ENCODE data around the gene PHOSPHO1.

PHOSPHO1 gene

DNA sequence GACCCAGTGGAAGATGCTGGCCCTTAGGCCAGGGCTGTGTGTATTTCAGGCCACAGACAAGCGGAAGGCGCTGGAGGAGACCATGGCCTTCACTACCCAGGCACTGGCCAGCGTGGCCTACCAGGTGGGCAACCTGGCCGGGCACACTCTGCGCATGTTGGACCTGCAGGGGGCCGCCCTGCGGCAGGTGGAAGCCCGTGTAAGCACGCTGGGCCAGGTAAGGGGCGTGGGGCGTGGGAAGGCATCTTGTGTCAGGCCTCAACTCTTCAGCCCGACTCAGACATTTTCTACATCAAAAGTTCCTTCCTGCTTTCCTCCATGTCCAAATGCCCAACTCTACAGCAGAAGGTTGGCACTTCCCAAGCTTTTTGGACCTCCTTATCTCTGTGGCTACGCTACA, 14.1 kb downstream of the PHOSPHO1 start:
- H2AFZ ChIP-seq (ENCODE audit: low read length) = no peak overlapping the region
- H3K4me2 ChIP-seq (ENCODE audit: low read depth, low read length) = no peak overlapping the region
- no peaks in the 10 kb centered on the region for H3K36me3 ChIP-seq (replicated peaks; ENCODE audit: insufficient read depth, low read length)
- no peak for DNase-seq
- H3K27ac ChIP-seq (ENCODE audit: low read length) = no peak overlapping the region
- H3K4me1 ChIP-seq (ENCODE audit: low read length) = no peaks in the 10 kb centered on the region
- no peak overlapping the region for H3K4me3 ChIP-seq (ENCODE audit: low read length)
- peaks cover 34% of the 10 kb centered on the region for H3K27me3 ChIP-seq (replicated peaks; ENCODE audit: insufficient read depth, low read length)
- TF ChIP-seq EZH2 (optimal IDR thresholded peaks at IDR 0.05; ENCODE audit: low read depth, low read length) (no peak), EZH2phosphoT487 (IDR thresholded peaks at IDR 0.05; ENCODE audit: low read length) (no peak), CTCF (IDR thresholded peaks at IDR 0.05; ENCODE audit: low read length) (no peak)
- no peaks in the 10 kb centered on the region for H3K9me2 ChIP-seq (replicated peaks; ENCODE audit: insufficient read depth, low read length)
- no peak overlapping the region for H3K9ac ChIP-seq (ENCODE audit: low read length)
- H3F3A ChIP-seq (ENCODE audit: insufficient read depth, low read length) = no peaks in the 10 kb centered on the region
- no peaks in the 10 kb centered on the region for H3K79me2 ChIP-seq (ENCODE audit: low read length)
- no peaks in the 10 kb centered on the region for H4K20me1 ChIP-seq (ENCODE audit: insufficient read depth, low read length)
- no peaks in the 10 kb centered on the region for H3K9me3 ChIP-seq (replicated peaks; ENCODE audit: insufficient read depth, low read length)

DNA sequence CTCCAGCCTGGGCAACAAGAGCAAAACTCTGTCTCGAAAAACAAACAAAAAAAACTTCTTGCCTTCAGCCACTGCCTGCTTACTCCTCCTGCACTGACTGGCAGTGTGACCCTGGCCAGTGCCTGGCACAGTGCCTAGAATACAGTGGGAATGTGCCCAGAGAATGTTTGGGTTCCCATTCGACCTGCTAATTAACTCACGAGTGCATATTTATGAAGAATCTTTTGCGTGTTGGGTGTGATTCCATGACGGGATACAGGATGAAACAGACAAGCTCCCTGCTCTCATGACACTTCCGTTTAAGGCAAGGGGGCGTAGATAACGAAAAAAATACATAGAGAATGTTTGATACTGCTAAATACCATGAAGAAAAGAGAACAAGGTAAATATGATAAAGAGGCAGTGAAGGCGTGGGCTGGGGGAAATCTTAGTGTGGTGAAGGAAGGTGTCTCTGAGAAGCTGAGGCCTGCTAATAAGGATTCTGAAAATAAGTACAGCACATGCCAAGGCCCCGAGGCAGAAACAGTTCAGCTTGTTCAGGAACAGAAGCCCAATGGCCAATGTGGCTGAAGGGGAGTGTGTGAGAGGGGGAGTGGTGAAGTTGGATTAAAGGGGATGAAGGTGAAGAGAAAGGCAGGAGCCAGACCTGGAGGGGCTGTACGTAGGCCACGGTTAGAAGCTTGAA, 15.8 kb downstream of the PHOSPHO1 start:
- Histone ChIP-seq H3K79me2 (ENCODE audit: low read length) (no peaks in the 10 kb centered on the region), H3K9me2 (replicated peaks; ENCODE audit: insufficient read depth, low read length) (no peaks in the 10 kb centered on the region), H3K4me2 (ENCODE audit: low read depth, low read length) (no peak overlapping the region), H3K9me3 (replicated peaks; ENCODE audit: insufficient read depth, low read length) (no peaks in the 10 kb centered on the region), H3K4me1 (ENCODE audit: low read length) (no peaks in the 10 kb centered on the region), H2AFZ (ENCODE audit: low read length) (no peak overlapping the region), H3K27me3 (replicated peaks; ENCODE audit: insufficient read depth, low read length) (peaks cover 48% of the 10 kb centered on the region), H4K20me1 (ENCODE audit: insufficient read depth, low read length) (no peaks in the 10 kb centered on the region), H3F3A (ENCODE audit: insufficient read depth, low read length) (no peaks in the 10 kb centered on the region), H3K9ac (ENCODE audit: low read length) (no peak overlapping the region), H3K27ac (ENCODE audit: low read length) (no peak overlapping the region), H3K36me3 (replicated peaks; ENCODE audit: insufficient read depth, low read length) (no peaks in the 10 kb centered on the region), H3K4me3 (ENCODE audit: low read length) (no peak overlapping the region)
- TF ChIP-seq CTCF (IDR thresholded peaks at IDR 0.05; ENCODE audit: low read length) = no peak
- TF ChIP-seq EZH2 (optimal IDR thresholded peaks at IDR 0.05; ENCODE audit: low read depth, low read length) = no peak
- no peak for TF ChIP-seq EZH2phosphoT487 (IDR thresholded peaks at IDR 0.05; ENCODE audit: low read length)
- no peak for DNase-seq

DNA sequence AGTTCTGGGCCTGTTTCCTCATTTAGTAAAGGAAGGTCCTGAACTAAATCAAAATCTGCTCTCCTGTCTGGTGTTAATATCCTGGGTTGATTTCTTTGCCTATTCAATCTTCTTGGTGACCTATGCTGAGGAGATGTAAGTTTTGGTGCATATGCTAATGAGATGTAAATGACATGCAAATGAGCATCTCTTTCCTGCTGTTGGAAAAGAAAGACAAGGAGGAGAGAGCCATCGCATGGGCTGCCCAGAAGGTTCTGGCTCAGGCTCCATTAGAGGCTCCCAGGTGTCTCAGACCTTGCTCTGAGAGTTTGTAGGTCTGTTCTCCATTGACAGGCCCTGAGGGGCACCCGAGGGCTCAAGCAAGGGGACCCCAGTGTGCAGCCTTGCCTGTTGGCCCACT, 16.7 kb downstream of the PHOSPHO1 start:
- Histone ChIP-seq H3F3A (ENCODE audit: insufficient read depth, low read length) (no peaks in the 10 kb centered on the region), H3K4me3 (ENCODE audit: low read length) (no peak overlapping the region), H3K4me1 (ENCODE audit: low read length) (no peaks in the 10 kb centered on the region)

More for the DNA sequence above, 16.7 kb downstream of the PHOSPHO1 start:
- H4K20me1 ChIP-seq (ENCODE audit: insufficient read depth, low read length) = no peaks in the 10 kb centered on the region
- H2AFZ ChIP-seq (ENCODE audit: low read length) = no peak overlapping the region
- H3K9me2 ChIP-seq (replicated peaks; ENCODE audit: insufficient read depth, low read length) = no peaks in the 10 kb centered on the region
- H3K9me3 ChIP-seq (replicated peaks; ENCODE audit: insufficient read depth, low read length) = no peaks in the 10 kb centered on the region
- H3K27ac ChIP-seq (ENCODE audit: low read length) = no peak overlapping the region
- DNase-seq = no peak
- H3K9ac ChIP-seq (ENCODE audit: low read length) = no peak overlapping the region
- no peak overlapping the region for H3K4me2 ChIP-seq (ENCODE audit: low read depth, low read length)
- H3K36me3 ChIP-seq (replicated peaks; ENCODE audit: insufficient read depth, low read length) = no peaks in the 10 kb centered on the region
- H3K79me2 ChIP-seq (ENCODE audit: low read length) = no peaks in the 10 kb centered on the region
- H3K27me3 ChIP-seq (replicated peaks; ENCODE audit: insufficient read depth, low read length) = peaks cover 54% of the 10 kb centered on the region
- TF ChIP-seq CTCF (IDR thresholded peaks at IDR 0.05; ENCODE audit: low read length) (no peak), EZH2 (optimal IDR thresholded peaks at IDR 0.05; ENCODE audit: low read depth, low read length) (no peak), EZH2phosphoT487 (IDR thresholded peaks at IDR 0.05; ENCODE audit: low read length) (no peak)
